ENCODE data around the gene CCL22. TPM values are rescaled to one million over a fixed set of nuclear protein-coding genes. Genes with fewer than 3 reads are reported as not detected.

The CCL22 gene
- total RNA-seq, 4 donors from 2014 or later = not detected

- WGBS, 2 donors = 76 to 80% methylated on average over 3 of the region's 3 CpGs
- intact Hi-C loops (cut with DNase I) = no loop called here
- Histone ChIP-seq H3K36me3 (no peaks in the 10 kb centered on the region), H3K4me1 (peaks cover 0 to 16% of the 10 kb centered on the region in 2 donors), H3K4me3 (replicated peaks in 1 of 3) (no peak overlapping the region), H3K9me3 (no peaks in the 10 kb centered on the region), H3K27me3 (no peaks in the 10 kb centered on the region), H3K27ac (peak overlapping the region in 2 of 3 donors; percentile 51 to 53)
- no peak for DNase-seq
- TF ChIP-seq CTCF (IDR thresholded peaks at IDR 0.05) (no peak), POLR2A (IDR thresholded peaks at IDR 0.05) (no peak)
These were observed 42.1 kb upstream of the CCL22 start for GRCh38 chr16:57316390-57317017.

GRCh38 chr16:57318240-57318970 lies 40.2 kb upstream of the CCL22 start:
- H3K36me3 ChIP-seq = no peaks in the 10 kb centered on the region
- no peak for TF ChIP-seq CTCF (IDR thresholded peaks at IDR 0.05)
- 68 to 77% methylated on average over 7 to 13 of the region's 13 CpGs for whole genome bisulfite sequencing, 2 donors
- intact Hi-C loops (cut with DNase I) = no loop called here
- H3K27me3 ChIP-seq = no peaks in the 10 kb centered on the region
- no peak overlapping the region for H3K4me3 ChIP-seq (replicated peaks in 1 of 3)
- no peak overlapping the region for H3K27ac ChIP-seq
- H3K4me1 ChIP-seq = peaks cover 0 to 16% of the 10 kb centered on the region in 2 donors
- no peak for DNase-seq
- no peaks in the 10 kb centered on the region for H3K9me3 ChIP-seq

- no peak for DNase-seq
- Histone ChIP-seq H3K4me3 (replicated peaks in 1 of 3) (no peak overlapping the region), H3K36me3 (no peaks in the 10 kb centered on the region), H3K27ac (no peak overlapping the region), H3K4me1 (peaks cover 0 to 12% of the 10 kb centered on the region in 2 donors), H3K9me3 (no peaks in the 10 kb centered on the region), H3K27me3 (no peaks in the 10 kb centered on the region)
- intact Hi-C loops (cut with DNase I) = no loop called here
- 78 to 81% methylated on average over 2 of the region's 2 CpGs for WGBS, 2 donors
- TF ChIP-seq CTCF (IDR thresholded peaks at IDR 0.05) = no peak
- no peak for TF ChIP-seq POLR2A (IDR thresholded peaks at IDR 0.05)
These were observed 38.9 kb upstream of the CCL22 start for GRCh38 chr16:57319646-57320045.

GRCh38 chr16:57324749-57325148 lies 33.8 kb upstream of the CCL22 start:
- H3K4me1 ChIP-seq = no peaks in the 10 kb centered on the region
- WGBS, 2 donors = 71 to 83% methylated on average over 2 of the region's 2 CpGs
- no peaks in the 10 kb centered on the region for H3K36me3 ChIP-seq
- no peaks in the 10 kb centered on the region for H3K9me3 ChIP-seq
- no peak overlapping the region for H3K27ac ChIP-seq
- H3K27me3 ChIP-seq = no peaks in the 10 kb centered on the region
- TF ChIP-seq CTCF (IDR thresholded peaks at IDR 0.05) = no peak
- no peak for TF ChIP-seq POLR2A (IDR thresholded peaks at IDR 0.05)
- DNase-seq = no peak
- no peak overlapping the region for H3K4me3 ChIP-seq (replicated peaks in 1 of 3)
- intact Hi-C loops (cut with DNase I) = no loop called here

- no peak for DNase-seq
- intact Hi-C loops (cut with DNase I) = no loop called here
- Histone ChIP-seq H3K27me3 (no peaks in the 10 kb centered on the region), H3K27ac (no peak overlapping the region), H3K4me3 (replicated peaks in 1 of 3) (no peak overlapping the region), H3K9me3 (no peaks in the 10 kb centered on the region), H3K4me1 (no peaks in the 10 kb centered on the region), H3K36me3 (no peaks in the 10 kb centered on the region)
- TF ChIP-seq POLR2A (IDR thresholded peaks at IDR 0.05) (no peak), CTCF (IDR thresholded peaks at IDR 0.05) (no peak)
- WGBS, 2 donors = 67 to 83% methylated on average over 1 of the region's 1 CpG
These were observed 33.1 kb upstream of the CCL22 start for GRCh38 chr16:57325458-57325857.
